ENCODE data around the gene SGCD.

DNA sequence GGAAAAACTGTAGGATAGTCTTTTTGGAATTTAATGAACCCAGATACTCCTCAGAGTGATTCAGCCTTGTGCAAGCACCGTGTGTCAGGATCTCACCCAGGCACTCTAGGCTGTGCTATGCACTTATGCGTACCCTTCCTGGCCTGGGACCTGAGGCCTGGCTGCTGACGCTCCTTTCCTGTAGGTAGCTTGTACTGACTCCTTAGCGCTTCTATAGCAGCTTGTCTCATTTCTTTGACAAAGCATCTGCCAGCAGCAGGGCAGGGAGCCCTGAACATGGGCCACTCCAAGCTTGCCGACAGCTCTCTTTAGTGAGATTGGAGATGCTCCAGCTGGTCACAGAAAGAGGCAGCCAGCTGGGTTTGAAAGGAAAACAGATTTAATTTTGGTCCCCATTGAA, 147.3 kb downstream of the SGCD start:
- TF ChIP-seq, protein P1, sequence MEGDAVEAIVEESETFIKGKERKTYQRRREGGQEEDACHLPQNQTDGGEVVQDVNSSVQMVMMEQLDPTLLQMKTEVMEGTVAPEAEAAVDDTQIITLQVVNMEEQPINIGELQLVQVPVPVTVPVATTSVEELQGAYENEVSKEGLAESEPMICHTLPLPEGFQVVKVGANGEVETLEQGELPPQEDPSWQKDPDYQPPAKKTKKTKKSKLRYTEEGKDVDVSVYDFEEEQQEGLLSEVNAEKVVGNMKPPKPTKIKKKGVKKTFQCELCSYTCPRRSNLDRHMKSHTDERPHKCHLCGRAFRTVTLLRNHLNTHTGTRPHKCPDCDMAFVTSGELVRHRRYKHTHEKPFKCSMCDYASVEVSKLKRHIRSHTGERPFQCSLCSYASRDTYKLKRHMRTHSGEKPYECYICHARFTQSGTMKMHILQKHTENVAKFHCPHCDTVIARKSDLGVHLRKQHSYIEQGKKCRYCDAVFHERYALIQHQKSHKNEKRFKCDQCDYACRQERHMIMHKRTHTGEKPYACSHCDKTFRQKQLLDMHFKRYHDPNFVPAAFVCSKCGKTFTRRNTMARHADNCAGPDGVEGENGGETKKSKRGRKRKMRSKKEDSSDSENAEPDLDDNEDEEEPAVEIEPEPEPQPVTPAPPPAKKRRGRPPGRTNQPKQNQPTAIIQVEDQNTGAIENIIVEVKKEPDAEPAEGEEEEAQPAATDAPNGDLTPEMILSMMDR (IDR thresholded peaks at IDR 0.05): no peak
- TF ChIP-seq POLR2A (IDR thresholded peaks at IDR 0.05) (no peak), EP300 (IDR thresholded peaks at IDR 0.05) (no peak)
